ENCODE results near the gene ADAM8. TPM values are rescaled to one million over a fixed set of nuclear protein-coding genes. Genes with fewer than 3 reads are reported as not detected.

ADAM8 gene
- total and polyA plus RNA-seq, 10 of the 15 experiments (the other 5 are each of a cell fraction or from before 2014, with no cell fraction given): 0.37 to 92.7 (median 21.7) TPM

GRCh38 chr10:133289761-133290160, 13.1 kb upstream of the ADAM8 start:
- Histone ChIP-seq H3K9ac (ENCODE audit: control insufficient read depth, insufficient read depth, low read length) (no peak overlapping the region), H2AFZ (ENCODE audit: control insufficient read depth, low read depth, low read length) (no peak overlapping the region), H3K4me2 (ENCODE audit: control insufficient read depth, insufficient read depth) (no peak overlapping the region), H3K79me2 (ENCODE audit: control insufficient read depth, insufficient read depth, low read length) (no peaks in the 10 kb centered on the region), H3K4me1 (ENCODE audit: control insufficient read depth, insufficient read depth, low read length) (no peaks in the 10 kb centered on the region), H3K9me3 (replicated peaks; ENCODE audit: control insufficient read depth, insufficient read depth, low read length) (no peaks in the 10 kb centered on the region), H3K27me3 (replicated peaks in 1 of 2; ENCODE audit: control insufficient read depth in 2 of 2, insufficient read depth in 2 of 2, low read length in 1 of 2) (no peaks in the 10 kb centered on the region), H3K27ac (ENCODE audit: control insufficient read depth, insufficient read depth) (no peak overlapping the region), H4K20me1 (ENCODE audit: control insufficient read depth, insufficient read depth) (no peaks in the 10 kb centered on the region), H3K4me3 (no peak overlapping the region), H3K36me3 (ENCODE audit: control insufficient read depth in 2 of 2, insufficient read depth in 2 of 2, low read length in 1 of 2) (peaks cover 13 to 24% of the 10 kb centered on the region in 2 experiments)
- RAD21 ChIA-PET (ENCODE audit: unreplicated experiment): no interaction called here
- BruUV-seq (replicated peaks): no TSS peak
- intact Hi-C loops (cut with micrococcal nuclease; ENCODE audit: unreplicated experiment): no loop called here
- in situ Hi-C loops (cut with MboI): no loop called here
- FAIRE-seq (no peak), ATAC-seq (no peak), DNase-seq (ENCODE audit: low read depth, low spot score) (no peak)
- WGBS (ENCODE audit: insufficient coverage, insufficient replicate concordance, low lambda C conversion rate, missing lambda C conversion rate): 95% methylated on average over 23 of the region's 24 CpGs
- SMC1A ChIA-PET (ENCODE audit: uncharacterized antibody, unreplicated experiment): no interaction called here
- CTCF ChIA-PET: no interaction called here
- TF ChIP-seq POU2F2 (IDR thresholded peaks at IDR 0.05; ENCODE audit: borderline replicate concordance, low read depth, low read length) (no peak), SMARCA5 (IDR thresholded peaks at IDR 0.05) (no peak), MYB (IDR thresholded peaks at IDR 0.05; ENCODE audit: borderline replicate concordance, low read depth, low read length) (no peak), YBX1 (IDR thresholded peaks at IDR 0.05) (no peak)
- TF ChIP-seq, protein P1, sequence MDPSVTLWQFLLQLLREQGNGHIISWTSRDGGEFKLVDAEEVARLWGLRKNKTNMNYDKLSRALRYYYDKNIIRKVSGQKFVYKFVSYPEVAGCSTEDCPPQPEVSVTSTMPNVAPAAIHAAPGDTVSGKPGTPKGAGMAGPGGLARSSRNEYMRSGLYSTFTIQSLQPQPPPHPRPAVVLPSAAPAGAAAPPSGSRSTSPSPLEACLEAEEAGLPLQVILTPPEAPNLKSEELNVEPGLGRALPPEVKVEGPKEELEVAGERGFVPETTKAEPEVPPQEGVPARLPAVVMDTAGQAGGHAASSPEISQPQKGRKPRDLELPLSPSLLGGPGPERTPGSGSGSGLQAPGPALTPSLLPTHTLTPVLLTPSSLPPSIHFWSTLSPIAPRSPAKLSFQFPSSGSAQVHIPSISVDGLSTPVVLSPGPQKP (IDR thresholded peaks at IDR 0.05; ENCODE audit: low read depth, low read length): no peak
- POLR2A ChIA-PET: no interaction called here

DNA sequence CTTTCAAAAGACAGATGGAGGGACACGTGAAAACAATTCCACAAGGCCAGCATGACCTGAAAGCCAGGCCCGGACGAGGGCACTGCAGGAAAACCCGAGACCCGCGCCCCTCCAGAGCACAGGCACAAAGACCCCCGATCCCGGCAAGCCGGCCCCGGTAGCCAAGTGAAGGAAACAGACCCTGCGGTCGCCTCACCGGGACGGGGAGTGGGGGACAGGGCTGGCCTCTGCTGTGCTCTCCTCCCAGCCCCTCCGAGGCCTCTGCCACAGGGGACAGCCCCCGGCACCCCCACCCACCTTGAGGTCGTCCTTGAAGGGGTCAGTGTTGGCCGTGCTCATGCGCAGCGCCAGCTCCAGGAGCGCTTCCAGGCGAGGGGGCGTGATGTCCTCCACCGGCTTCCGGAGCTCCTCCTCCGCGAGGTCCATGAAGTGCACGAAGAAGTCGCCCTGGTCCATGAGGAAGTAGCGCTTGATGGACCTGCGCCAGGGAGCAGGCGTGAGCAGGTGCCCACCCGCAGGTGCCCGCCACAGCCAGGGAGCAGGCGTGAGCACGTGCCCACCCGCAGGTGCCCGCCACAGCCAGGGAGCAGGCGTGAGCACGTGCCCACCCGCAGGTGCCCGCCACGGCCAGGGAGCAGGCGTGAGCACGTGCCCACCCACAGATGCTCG, 11.3 kb upstream of the ADAM8 start:
- BruUV-seq (replicated peaks): no TSS peak
- in situ Hi-C loops (cut with MboI): no loop called here
- peak; percentile 23; the same call in 1 of the 2 replicates for TF ChIP-seq POLR2A (IDR thresholded peaks at IDR 0.05; ENCODE audit: low read depth, low read length)
- TF ChIP-seq, protein P2, sequence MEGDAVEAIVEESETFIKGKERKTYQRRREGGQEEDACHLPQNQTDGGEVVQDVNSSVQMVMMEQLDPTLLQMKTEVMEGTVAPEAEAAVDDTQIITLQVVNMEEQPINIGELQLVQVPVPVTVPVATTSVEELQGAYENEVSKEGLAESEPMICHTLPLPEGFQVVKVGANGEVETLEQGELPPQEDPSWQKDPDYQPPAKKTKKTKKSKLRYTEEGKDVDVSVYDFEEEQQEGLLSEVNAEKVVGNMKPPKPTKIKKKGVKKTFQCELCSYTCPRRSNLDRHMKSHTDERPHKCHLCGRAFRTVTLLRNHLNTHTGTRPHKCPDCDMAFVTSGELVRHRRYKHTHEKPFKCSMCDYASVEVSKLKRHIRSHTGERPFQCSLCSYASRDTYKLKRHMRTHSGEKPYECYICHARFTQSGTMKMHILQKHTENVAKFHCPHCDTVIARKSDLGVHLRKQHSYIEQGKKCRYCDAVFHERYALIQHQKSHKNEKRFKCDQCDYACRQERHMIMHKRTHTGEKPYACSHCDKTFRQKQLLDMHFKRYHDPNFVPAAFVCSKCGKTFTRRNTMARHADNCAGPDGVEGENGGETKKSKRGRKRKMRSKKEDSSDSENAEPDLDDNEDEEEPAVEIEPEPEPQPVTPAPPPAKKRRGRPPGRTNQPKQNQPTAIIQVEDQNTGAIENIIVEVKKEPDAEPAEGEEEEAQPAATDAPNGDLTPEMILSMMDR (IDR thresholded peaks at IDR 0.05 in 2 of 3, conservative IDR thresholded peaks at IDR 0.05 in 1 of 3; ENCODE audit: control insufficient read depth in 2 of 3, extremely low read depth in 1 of 3, insufficient read depth in 1 of 3, low read depth in 3 of 3, low read length in 3 of 3): no peak
- ATAC-seq: no peak
- Histone ChIP-seq H2AFZ (ENCODE audit: control insufficient read depth, low read depth, low read length) (no peak overlapping the region), H3K9me3 (replicated peaks; ENCODE audit: control insufficient read depth, insufficient read depth, low read length) (no peaks in the 10 kb centered on the region), H3K79me2 (ENCODE audit: control insufficient read depth, insufficient read depth, low read length) (no peaks in the 10 kb centered on the region), H4K20me1 (ENCODE audit: control insufficient read depth, insufficient read depth) (no peaks in the 10 kb centered on the region), H3K27me3 (replicated peaks in 1 of 2; ENCODE audit: control insufficient read depth in 2 of 2, insufficient read depth in 2 of 2, low read length in 1 of 2) (no peaks in the 10 kb centered on the region), H3K36me3 (ENCODE audit: control insufficient read depth in 2 of 2, insufficient read depth in 2 of 2, low read length in 1 of 2) (peaks cover 9 to 26% of the 10 kb centered on the region in 2 experiments), H3K9ac (ENCODE audit: control insufficient read depth, insufficient read depth, low read length) (no peak overlapping the region), H3K27ac (ENCODE audit: control insufficient read depth, insufficient read depth) (no peak overlapping the region), H3K4me1 (ENCODE audit: control insufficient read depth, insufficient read depth, low read length) (no peaks in the 10 kb centered on the region), H3K4me2 (ENCODE audit: control insufficient read depth, insufficient read depth) (no peak overlapping the region), H3K4me3 (no peak overlapping the region)
- FAIRE-seq: no peak
- ChIA-PET POLR2A (no interaction called here), CTCF (interaction anchor here (1.2 kb wide), 1 partner anchor 19 kb away, joined by 3 read pairs; no protein-coding TSS in a partner anchor), RAD21 (ENCODE audit: unreplicated experiment) (no interaction called here), SMC1A (ENCODE audit: uncharacterized antibody, unreplicated experiment) (interaction anchor here (1.4 kb wide), 1 partner anchor 10 kb away, joined by 4 read pairs; no protein-coding TSS in a partner anchor)
- intact Hi-C loops (cut with micrococcal nuclease; ENCODE audit: unreplicated experiment): no loop called here
- WGBS (ENCODE audit: insufficient coverage, insufficient replicate concordance, low lambda C conversion rate, missing lambda C conversion rate): 94% methylated on average over 42 of the region's 46 CpGs
- DNase-seq (ENCODE audit: low read depth, low spot score): no peak
